ENCODE data around the gene SYNJ2.

GRCh38 chr6:157980288-157981131 lies 1.2 kb upstream of the SYNJ2 start:
- TF ChIP-seq, protein P1, sequence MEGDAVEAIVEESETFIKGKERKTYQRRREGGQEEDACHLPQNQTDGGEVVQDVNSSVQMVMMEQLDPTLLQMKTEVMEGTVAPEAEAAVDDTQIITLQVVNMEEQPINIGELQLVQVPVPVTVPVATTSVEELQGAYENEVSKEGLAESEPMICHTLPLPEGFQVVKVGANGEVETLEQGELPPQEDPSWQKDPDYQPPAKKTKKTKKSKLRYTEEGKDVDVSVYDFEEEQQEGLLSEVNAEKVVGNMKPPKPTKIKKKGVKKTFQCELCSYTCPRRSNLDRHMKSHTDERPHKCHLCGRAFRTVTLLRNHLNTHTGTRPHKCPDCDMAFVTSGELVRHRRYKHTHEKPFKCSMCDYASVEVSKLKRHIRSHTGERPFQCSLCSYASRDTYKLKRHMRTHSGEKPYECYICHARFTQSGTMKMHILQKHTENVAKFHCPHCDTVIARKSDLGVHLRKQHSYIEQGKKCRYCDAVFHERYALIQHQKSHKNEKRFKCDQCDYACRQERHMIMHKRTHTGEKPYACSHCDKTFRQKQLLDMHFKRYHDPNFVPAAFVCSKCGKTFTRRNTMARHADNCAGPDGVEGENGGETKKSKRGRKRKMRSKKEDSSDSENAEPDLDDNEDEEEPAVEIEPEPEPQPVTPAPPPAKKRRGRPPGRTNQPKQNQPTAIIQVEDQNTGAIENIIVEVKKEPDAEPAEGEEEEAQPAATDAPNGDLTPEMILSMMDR (IDR thresholded peaks at IDR 0.05), result no peak
- no peak for TF ChIP-seq POLR2A (IDR thresholded peaks at IDR 0.05)
